ENCODE results near the gene PID1. TPM values are rescaled to one million over a fixed set of nuclear protein-coding genes. Genes with fewer than 3 reads are reported as not detected.

Gene PID1
- total and polyA plus RNA-seq, 4 donors = 17.0 to 45.7 (median 30.0) TPM

- Histone ChIP-seq H3K36me3 (ENCODE audit: control insufficient read depth in 4 of 4, insufficient read depth in 4 of 4, low read length in 4 of 4) (no peaks in the 10 kb centered on the region), H3K4me3 (no peak overlapping the region), H3K9ac (ENCODE audit: insufficient read depth in 1 of 2, low read length in 2 of 2) (no peak overlapping the region), H3K27ac (ENCODE audit: low read depth in 1 of 2, low read length in 1 of 2) (no peak overlapping the region), H3K4me1 (ENCODE audit: control insufficient read depth in 5 of 5, insufficient read depth in 5 of 5, low read length in 5 of 5) (peaks cover 0 to 8% (median 0%) of the 10 kb centered on the region in 5 donors), H3K27me3 (ENCODE audit: control insufficient read depth in 3 of 3, insufficient read depth in 3 of 3, low read length in 2 of 3) (no peaks in the 10 kb centered on the region), H3K9me3 (ENCODE audit: control insufficient read depth in 4 of 4, insufficient read depth in 3 of 4, low read length in 3 of 4) (peaks cover 0 to 3% (median 2%) of the 10 kb centered on the region in 4 donors)
- TF ChIP-seq CTCF (IDR thresholded peaks at IDR 0.05; ENCODE audit: control extremely low read depth, extremely low read depth) = peak; percentile 23
- DNase-seq = peak; percentile 21 to 76 (median 66)
- peak; percentile 43 for ATAC-seq (ENCODE audit: insufficient read depth, low FRiP score)
- WGBS, 2 donors = 57 to 61% methylated on average over 5 of the region's 5 CpGs
Measured at GRCh38 chr2:229133155-229133772, 137.8 kb downstream of the PID1 start.

GRCh38 chr2:229132236-229132635 is 138.9 kb downstream of the PID1 start:
- ATAC-seq (ENCODE audit: insufficient read depth, low FRiP score) (no peak), DNase-seq (no peak)
- Histone ChIP-seq H3K9ac (ENCODE audit: insufficient read depth in 1 of 2, low read length in 2 of 2) (no peak overlapping the region), H3K27ac (ENCODE audit: low read depth in 1 of 2, low read length in 1 of 2) (no peak overlapping the region), H3K4me3 (no peak overlapping the region), H3K4me1 (ENCODE audit: control insufficient read depth in 5 of 5, insufficient read depth in 5 of 5, low read length in 5 of 5) (peaks cover 0 to 8% (median 0%) of the 10 kb centered on the region in 5 donors), H3K36me3 (ENCODE audit: control insufficient read depth in 4 of 4, insufficient read depth in 4 of 4, low read length in 4 of 4) (no peaks in the 10 kb centered on the region), H3K9me3 (ENCODE audit: control insufficient read depth in 4 of 4, insufficient read depth in 3 of 4, low read length in 3 of 4) (peaks cover 0 to 3% (median 2%) of the 10 kb centered on the region in 4 donors), H3K27me3 (ENCODE audit: control insufficient read depth in 3 of 3, insufficient read depth in 3 of 3, low read length in 2 of 3) (no peaks in the 10 kb centered on the region)
- WGBS, 2 donors = 77 to 84% methylated on average over 6 of the region's 6 CpGs
- no peak for TF ChIP-seq CTCF (IDR thresholded peaks at IDR 0.05; ENCODE audit: control extremely low read depth, extremely low read depth)

- Histone ChIP-seq H3K36me3 (ENCODE audit: control insufficient read depth in 4 of 4, insufficient read depth in 4 of 4, low read length in 4 of 4) (no peaks in the 10 kb centered on the region), H3K27ac (ENCODE audit: low read depth in 1 of 2, low read length in 1 of 2) (no peak overlapping the region), H3K4me1 (ENCODE audit: control insufficient read depth in 5 of 5, insufficient read depth in 5 of 5, low read length in 5 of 5) (peaks cover 0 to 8% (median 0%) of the 10 kb centered on the region in 5 donors), H3K9me3 (ENCODE audit: control insufficient read depth in 4 of 4, insufficient read depth in 3 of 4, low read length in 3 of 4) (no peaks in the 10 kb centered on the region), H3K4me3 (no peak overlapping the region), H3K27me3 (ENCODE audit: control insufficient read depth in 3 of 3, insufficient read depth in 3 of 3, low read length in 2 of 3) (no peaks in the 10 kb centered on the region), H3K9ac (ENCODE audit: insufficient read depth in 1 of 2, low read length in 2 of 2) (no peak overlapping the region)
- DNase-seq (peak in 2 of 3 donors; percentile 14 to 20), ATAC-seq (ENCODE audit: insufficient read depth, low FRiP score) (no peak)
- TF ChIP-seq CTCF (IDR thresholded peaks at IDR 0.05; ENCODE audit: control extremely low read depth, extremely low read depth) = no peak
- 50 to 58% methylated on average over 6 of the region's 6 CpGs for WGBS, 2 donors
Measured at GRCh38 chr2:229130522-229130921, 140.6 kb downstream of the PID1 start.
